SU-DHL-6 (cell line): Measurements from ENCODE around the gene RGS16.

ENCODE experiments used
- CTCF ChIP-seq: fragments of 200-600 bp; sonication (generic); IDR thresholded peaks from one replicate; pipeline ENCODE4 v1.5.1; 2017; ENCODE audit warnings: antibody characterized with exemption, mild to moderate bottlenecking, low read length, moderate library complexity; ENCODE audit not compliant: insufficient read depth, poor library complexity, severe bottlenecking
- EZH2phosphoT487 ChIP-seq: fragments of 200-600 bp; sonication (generic), shearing (Covaris generic); conservative IDR thresholded peaks from 2 replicates; pipeline ENCODE4 v1.6.1; 2018; ENCODE audit warnings: mild to moderate bottlenecking, antibody characterized with exemption, low read length, moderate library complexity, mixed read lengths

GRCh38 chr1:182652933-182653332 is 48.7 kb upstream of the RGS16 start:
- TF ChIP-seq CTCF (no peak), EZH2phosphoT487 (no peak)
